ENCODE results near the gene WDR72. TPM values are rescaled to one million over a fixed set of nuclear protein-coding genes. Genes with fewer than 3 reads are reported as not detected.

Gene WDR72
- total RNA-seq = not detected

DNA sequence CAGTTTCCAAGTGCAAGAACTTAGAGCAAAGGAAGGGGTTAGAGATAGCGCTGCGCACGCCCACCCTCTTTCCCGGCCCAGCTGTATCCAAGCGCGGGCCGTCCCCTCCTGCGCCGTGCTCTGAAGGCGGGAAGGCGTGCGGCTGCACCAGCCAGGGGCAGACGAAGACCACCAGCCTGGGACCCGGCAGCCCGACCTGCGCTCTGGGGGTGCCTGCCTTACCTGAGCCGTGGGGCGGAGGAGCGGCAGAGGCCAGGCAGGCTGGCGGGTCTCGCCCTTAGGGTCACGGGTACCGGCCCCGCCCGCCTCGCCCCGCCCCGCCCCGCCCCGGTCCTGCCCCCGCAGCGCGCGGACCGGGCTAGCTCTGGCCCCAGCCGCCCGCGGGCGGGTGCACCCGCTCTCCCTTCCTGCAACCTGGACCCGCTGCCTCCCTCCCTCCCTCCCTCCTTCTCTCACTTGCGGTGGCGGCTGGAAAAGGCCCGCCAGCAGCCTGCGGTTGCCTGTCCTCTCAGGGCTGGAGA is at the start of gene WDR72:
Gene WDR72, minus strand, starts transcription at position 253 of the 521 bp plus-strand sequence. CDS start 26,514 bp downstream, outside the sequence.
- DNase-seq = peak; percentile 7
- H3K27ac Mint-ChIP-seq = no peak within 1 kb of the TSS

GRCh38 chr15:53808058-53808706 is 48.7 kb upstream of the WDR72 start:
- no peak overlapping the region for H3K4me3 Mint-ChIP-seq
- ATAC-seq (no peak), DNase-seq (no peak)
- POLR2A ChIA-PET = no interaction called here
- TF ChIP-seq, protein P1, sequence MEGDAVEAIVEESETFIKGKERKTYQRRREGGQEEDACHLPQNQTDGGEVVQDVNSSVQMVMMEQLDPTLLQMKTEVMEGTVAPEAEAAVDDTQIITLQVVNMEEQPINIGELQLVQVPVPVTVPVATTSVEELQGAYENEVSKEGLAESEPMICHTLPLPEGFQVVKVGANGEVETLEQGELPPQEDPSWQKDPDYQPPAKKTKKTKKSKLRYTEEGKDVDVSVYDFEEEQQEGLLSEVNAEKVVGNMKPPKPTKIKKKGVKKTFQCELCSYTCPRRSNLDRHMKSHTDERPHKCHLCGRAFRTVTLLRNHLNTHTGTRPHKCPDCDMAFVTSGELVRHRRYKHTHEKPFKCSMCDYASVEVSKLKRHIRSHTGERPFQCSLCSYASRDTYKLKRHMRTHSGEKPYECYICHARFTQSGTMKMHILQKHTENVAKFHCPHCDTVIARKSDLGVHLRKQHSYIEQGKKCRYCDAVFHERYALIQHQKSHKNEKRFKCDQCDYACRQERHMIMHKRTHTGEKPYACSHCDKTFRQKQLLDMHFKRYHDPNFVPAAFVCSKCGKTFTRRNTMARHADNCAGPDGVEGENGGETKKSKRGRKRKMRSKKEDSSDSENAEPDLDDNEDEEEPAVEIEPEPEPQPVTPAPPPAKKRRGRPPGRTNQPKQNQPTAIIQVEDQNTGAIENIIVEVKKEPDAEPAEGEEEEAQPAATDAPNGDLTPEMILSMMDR (IDR thresholded peaks at IDR 0.05) = peak; percentile 63
- no peaks in the 10 kb centered on the region for H3K4me1 Mint-ChIP-seq (ENCODE audit: low read depth)
- no peak overlapping the region for H3K27ac Mint-ChIP-seq
- CTCF ChIA-PET = interaction anchor here (1.0 kb wide), 1 partner anchor 17 kb away, joined by 3 read pairs; no protein-coding TSS in a partner anchor
- H3K27me3 Mint-ChIP-seq = peaks cover 2% of the 10 kb centered on the region
- H3K36me3 Mint-ChIP-seq (ENCODE audit: low read depth) = no peaks in the 10 kb centered on the region
- intact Hi-C loops (cut with micrococcal nuclease) = no loop called here
- no peaks in the 10 kb centered on the region for H3K9me3 Mint-ChIP-seq

More for the DNA sequence above, at the start of gene WDR72:
- intact Hi-C loops (cut with micrococcal nuclease) = no loop called here
- ChIA-PET POLR2A (no interaction called here), CTCF (no interaction called here)
- Mint-ChIP-seq H3K27me3 (peaks cover 30% of the 10 kb centered on the region), H3K4me3 (no peak within 1 kb of the TSS), H3K9me3 (no peaks in the 10 kb centered on the region), H3K36me3 (ENCODE audit: low read depth) (no peaks in the 10 kb centered on the region), H3K4me1 (ENCODE audit: low read depth) (no peaks in the 10 kb centered on the region)
- peak; percentile 17 for ATAC-seq
- TF ChIP-seq, protein P1 (IDR thresholded peaks at IDR 0.05) = no peak

DNA sequence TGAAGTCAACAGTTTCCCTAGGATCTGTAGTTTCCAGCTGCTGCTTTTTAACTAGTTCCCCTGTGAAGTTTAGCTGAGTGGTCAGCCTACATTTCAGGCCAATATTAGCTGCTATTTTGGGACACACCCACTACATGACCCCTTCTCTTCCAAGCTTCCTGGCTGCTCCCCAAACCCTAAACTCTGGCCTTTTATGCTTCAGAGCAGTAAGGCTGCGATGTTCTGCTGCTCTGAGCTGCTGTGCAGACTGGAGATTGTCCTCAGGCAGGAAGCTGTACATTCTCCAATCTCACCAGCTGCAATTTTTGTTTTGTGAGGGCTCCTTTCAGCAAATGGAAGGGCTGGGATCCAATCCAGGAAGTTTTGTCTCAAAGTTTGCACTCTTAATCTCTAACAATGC is 48.0 kb upstream of the WDR72 start:
- TF ChIP-seq, protein P1 (IDR thresholded peaks at IDR 0.05) = no peak
- Mint-ChIP-seq H3K4me1 (ENCODE audit: low read depth) (no peaks in the 10 kb centered on the region), H3K4me3 (no peak overlapping the region), H3K27me3 (peaks cover 2% of the 10 kb centered on the region), H3K36me3 (ENCODE audit: low read depth) (no peaks in the 10 kb centered on the region), H3K9me3 (no peaks in the 10 kb centered on the region), H3K27ac (no peak overlapping the region)
- ChIA-PET CTCF (interaction anchor here (1.0 kb wide), 1 partner anchor 18 kb away, joined by 3 read pairs; no protein-coding TSS in a partner anchor), POLR2A (no interaction called here)
- DNase-seq = no peak
- no peak for ATAC-seq
- intact Hi-C loops (cut with micrococcal nuclease) = no loop called here

GRCh38 chr15:53802672-53803071 is 43.2 kb upstream of the WDR72 start:
- POLR2A ChIA-PET = no interaction called here

GRCh38 chr15:53791581-53791980 is 32.1 kb upstream of the WDR72 start:
- intact Hi-C loops (cut with micrococcal nuclease) = no loop called here
- no peak overlapping the region for H3K27ac Mint-ChIP-seq
- ChIA-PET POLR2A (no interaction called here), CTCF (no interaction called here)
- no peak overlapping the region for H3K4me3 Mint-ChIP-seq
- no peak for ATAC-seq
- TF ChIP-seq, protein P1 (IDR thresholded peaks at IDR 0.05) = no peak
- peaks cover 4% of the 10 kb centered on the region for H3K27me3 Mint-ChIP-seq
- no peaks in the 10 kb centered on the region for H3K9me3 Mint-ChIP-seq
- H3K4me1 Mint-ChIP-seq (ENCODE audit: low read depth) = no peaks in the 10 kb centered on the region
- DNase-seq = no peak
- H3K36me3 Mint-ChIP-seq (ENCODE audit: low read depth) = no peaks in the 10 kb centered on the region

More at GRCh38 chr15:53802672-53803071, 43.2 kb upstream of the WDR72 start:
- no peak overlapping the region for H3K4me3 Mint-ChIP-seq
- CTCF ChIA-PET = no interaction called here
- no peaks in the 10 kb centered on the region for H3K36me3 Mint-ChIP-seq (ENCODE audit: low read depth)
- no peaks in the 10 kb centered on the region for H3K4me1 Mint-ChIP-seq (ENCODE audit: low read depth)
- no peak overlapping the region for H3K27ac Mint-ChIP-seq
- DNase-seq (no peak), ATAC-seq (no peak)
- TF ChIP-seq, protein P1 (IDR thresholded peaks at IDR 0.05) = no peak
- intact Hi-C loops (cut with micrococcal nuclease) = no loop called here
- no peaks in the 10 kb centered on the region for H3K9me3 Mint-ChIP-seq
- peaks cover 5% of the 10 kb centered on the region for H3K27me3 Mint-ChIP-seq

All from activated CD8-positive, alpha-beta T cell treated with anti-CD3 and anti-CD28 coated beads for 36 hours (primary cell).